Frontal cortex (tissue), 4 donors: ENCODE results near the gene MATK. TPM values are rescaled to one million over a fixed set of nuclear protein-coding genes. Genes with fewer than 3 reads are reported as not detected.

Source experiments
- DNase-seq, 2 donors: peaks; one replicate each; pipeline ENCODE4 v3.0.0; 2012; ENCODE audit warnings: low spot score in 2 of 2
- FAIRE-seq: peaks from 2 replicates; lab custom pipeline; 2012; peaks lifted over from hg19 to GRCh38; lab: Jason Lieb, UNC
- total RNA-seq: library from RNA; depleted of rRNA; stranded (reverse); fragments of >200 nt; gene quantifications from one replicate; pipeline ENCODE4 v1.2.3, GENCODE V29; 2014
- donor health status: control.
- donor health status: control.
- donor health status: control.

The MATK gene
- total RNA-seq, 1 donor from 2014 or later, result 15.5 TPM

DNA sequence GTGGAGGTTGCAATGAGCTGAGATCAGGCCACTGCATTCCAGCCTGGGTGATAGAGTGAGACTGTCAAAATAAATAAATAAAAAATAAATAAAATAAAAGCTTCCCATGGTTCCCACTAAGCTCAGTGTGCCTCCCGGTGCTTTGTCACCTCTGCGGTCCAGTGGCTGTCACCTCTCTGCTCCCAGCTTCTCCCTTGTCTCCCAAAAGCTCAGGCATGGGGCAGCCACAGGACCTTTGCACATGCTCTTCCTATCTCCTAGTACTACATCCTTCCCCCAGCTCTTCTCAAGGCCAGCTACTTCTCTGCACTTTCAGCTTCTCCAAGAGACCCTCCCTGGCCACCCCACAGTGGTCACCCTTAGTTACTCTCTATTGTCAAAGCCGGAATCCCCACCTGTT lies 7.6 kb upstream of the MATK start:
- no peak for FAIRE-seq
- DNase-seq, result no peak

DNA sequence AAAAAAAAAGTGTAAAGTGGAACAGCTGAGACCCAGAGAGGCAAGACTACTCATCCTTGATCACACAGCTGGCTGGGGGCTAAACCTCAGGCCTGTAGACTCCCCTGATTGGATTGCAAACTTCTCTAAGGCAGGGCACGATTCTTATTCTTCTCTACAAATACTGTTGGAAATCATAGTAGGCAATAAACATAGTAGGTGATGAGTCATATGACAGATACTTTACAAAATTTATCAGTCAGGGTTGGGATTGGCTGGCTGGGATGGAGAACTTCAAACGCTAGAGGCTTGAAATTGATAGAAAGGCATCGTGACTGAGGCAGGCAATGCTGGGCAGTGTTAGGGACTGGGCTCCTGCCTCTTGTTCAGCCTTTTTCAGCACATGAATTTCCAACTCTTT lies 5.9 kb upstream of the MATK start:
- no peak for FAIRE-seq

DNA sequence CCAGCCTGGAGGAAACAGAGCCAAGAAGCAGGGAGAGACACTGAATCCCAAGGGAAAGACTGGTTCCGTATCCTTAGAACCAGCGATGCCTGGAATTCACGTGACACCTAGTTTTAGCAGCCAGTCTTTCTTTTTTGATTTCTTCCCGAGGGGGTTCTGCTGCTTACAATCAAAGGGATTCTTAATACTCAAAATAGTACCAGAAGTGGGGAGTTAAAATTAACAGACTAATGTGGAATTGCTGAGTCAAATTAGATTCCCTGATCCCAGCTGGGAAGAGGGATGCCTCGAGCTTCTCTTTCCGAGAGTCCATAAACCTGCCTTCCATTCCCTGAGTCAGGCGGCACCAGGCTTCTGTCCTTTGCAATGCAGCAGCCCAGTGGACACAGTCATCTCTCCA lies 4.8 kb upstream of the MATK start:
- FAIRE-seq (no peak), DNase-seq (no peak)

More for the DNA sequence above, 5.9 kb upstream of the MATK start:
- no peak for DNase-seq

DNA sequence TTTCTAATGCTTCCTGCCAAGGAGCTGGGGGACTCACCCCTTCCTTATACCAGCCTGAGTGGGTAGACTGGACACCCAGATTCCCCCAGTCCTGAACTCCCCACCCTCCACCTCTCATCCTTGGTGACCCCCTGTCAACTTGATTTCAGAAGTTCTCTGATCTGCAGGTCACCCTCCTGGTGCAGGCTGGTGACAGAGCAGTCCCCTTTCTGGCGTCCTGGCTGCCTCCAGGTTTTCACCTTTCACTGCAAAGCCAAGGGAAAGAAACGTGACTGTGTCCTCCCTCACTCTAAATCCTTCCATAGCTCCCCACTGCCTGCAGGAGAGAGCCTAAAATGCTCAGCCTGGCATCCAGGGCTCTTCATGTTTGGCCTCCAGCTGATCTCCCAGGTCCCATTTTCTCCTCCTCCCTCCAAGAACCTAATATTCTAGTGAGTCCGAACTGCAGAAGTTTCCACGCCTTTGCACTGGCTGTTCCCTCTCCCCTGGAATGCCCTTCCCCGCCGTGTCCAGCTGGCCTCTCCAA lies 4.1 kb upstream of the MATK start:
- no peak for FAIRE-seq
- no peak for DNase-seq

DNA sequence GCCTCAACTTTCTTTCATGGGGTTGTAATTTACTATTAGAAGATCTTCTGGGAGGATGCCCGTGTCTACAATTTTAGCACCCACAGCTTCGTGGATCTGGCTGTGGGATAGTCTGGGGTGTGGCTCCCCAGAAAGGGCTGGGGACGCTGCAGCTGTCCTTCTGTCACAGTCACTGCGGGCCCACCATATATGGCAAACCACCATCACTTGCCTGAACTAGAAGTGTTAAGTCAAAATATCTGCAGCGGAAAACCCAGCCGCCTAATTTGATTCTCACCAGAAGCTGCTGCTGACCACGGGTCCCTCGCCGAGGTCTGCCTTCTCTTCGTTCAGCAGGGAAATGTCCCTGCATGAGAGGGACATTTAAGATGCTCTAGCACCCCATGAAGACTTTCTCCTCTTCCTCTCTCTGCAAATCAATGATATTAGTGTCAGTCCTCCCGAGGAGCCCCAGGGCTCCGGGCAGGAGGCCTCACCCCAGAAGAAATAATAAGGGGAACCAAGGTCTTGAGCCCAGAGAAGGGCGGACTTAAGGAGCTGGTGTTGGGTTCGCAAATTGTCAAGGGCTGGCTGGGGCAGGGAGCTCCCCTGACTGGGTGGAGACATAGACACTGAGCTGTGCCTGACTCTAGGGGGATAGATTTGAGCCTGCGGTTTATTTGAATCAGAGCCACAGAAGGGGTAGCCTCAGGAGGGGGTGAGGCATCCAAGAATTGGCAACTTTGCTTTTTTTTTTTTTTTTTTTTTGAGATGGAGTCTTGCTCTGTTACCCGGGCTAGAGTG lies 3.0 kb upstream of the MATK start:
- DNase-seq (no peak), FAIRE-seq (no peak)

DNA sequence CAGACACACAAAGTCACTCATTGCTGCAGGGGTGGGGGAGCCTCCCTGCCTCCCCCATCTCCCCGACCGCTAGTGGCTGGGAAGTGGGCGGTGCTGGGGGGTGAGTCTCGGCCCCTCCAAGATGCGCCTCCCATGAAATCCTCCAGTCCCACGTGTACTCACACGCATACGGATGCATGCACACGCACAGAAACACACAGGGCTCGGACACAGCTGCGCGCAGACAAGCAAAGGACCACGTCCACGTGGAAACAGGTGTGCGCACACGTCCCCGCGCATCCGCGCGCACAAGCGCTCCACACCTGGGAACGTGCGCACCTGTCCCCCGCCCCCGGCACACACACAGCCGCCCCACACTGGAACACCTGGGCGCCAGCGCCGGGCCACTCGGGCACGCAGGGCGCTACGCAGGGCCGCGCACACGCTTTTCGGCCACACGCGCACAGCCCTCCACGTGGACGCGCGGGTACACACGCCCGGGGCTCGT lies 687 bp downstream of the MATK start:
- DNase-seq (peak in 1 of 2 donors; percentile 58), FAIRE-seq (no peak)

DNA sequence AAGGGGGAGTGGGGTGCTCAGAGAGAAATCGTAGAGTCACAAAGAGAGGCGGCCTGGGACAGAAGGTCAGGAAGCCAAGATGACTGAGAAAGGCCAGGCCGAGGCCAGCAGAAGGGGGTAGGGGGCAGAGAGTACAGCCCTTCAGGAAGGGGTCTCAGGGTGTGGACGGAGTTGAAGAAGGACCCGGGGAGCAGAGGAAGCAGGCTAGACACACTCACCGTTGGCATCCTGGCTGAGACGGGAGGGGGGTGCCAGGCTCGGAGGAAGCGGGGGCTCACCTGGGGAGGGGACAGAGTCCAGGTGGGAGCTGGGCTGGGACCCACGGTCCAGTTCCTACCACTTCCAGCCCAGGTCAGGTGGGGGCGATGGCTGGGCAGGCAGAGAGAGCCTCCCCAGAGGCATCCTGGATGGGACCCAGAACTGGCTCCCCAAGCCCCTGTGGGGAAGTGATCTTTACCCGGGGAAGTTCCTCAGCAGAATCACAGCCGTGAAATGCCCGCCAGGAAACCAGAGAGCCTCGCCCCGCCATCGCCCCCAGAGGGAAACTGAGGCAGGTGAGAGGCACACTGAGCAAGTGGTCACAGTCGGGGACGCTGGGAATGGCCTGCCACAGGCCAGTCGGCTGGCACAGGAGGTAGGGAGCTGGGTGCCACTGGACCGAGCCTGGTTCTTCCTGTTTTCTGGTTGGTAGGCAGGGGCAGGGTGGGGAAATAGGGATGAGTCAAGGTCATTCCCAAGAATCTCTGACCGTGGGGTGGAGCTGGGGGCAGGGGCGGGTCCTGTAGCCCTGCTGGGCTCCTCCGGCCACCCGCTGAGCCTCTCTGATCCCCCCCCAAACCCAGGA lies 1.4 kb downstream of the MATK start:
- no peak for FAIRE-seq
- peak in 1 of 2 donors; percentile 47 for DNase-seq

DNA sequence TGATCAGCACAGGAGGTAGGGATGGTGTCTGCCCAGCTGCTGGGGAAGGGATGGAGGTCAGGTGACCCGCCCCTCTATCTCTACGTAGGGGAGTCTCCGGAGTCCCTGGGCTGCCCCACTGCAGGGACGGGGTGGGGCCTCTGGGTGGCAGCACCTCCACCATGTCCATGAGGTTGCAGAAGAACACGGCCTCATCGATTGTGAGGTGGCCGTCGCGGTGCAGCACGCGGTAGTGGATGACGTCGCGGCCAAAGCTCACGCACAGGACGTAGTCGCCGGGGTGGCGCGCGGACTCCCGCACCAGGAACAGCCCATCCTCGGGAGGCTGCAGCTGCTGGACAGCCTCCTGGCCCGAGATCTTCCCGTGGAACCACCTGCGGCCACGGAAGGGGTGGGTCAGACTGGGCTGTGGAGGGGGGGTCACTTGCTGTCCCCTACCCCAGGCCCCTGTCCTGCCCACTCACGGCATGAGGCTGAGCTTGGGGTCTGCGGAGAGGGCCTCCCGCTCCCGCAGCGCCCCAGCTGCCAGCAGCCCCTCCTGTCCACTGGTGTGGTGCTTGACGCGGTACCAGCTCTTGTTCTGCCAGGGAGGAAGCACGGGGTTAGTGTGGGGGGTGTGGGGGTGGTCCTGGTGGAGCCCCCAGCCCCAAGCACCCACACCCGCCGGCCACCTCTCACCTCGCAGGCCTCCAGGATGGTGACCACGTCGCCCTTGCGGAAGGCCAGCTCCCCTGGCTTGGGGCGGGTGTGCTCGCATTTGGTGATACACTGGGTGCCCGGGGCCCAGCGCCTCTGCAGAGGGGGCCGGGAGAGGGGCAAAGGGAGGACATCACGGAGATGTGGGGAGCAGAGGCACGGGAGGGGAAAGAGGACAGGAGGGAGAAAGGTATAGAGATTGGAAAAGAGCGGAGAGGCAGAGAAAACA lies 2.3 kb downstream of the MATK start:
- DNase-seq, result no peak
- FAIRE-seq, result no peak

DNA sequence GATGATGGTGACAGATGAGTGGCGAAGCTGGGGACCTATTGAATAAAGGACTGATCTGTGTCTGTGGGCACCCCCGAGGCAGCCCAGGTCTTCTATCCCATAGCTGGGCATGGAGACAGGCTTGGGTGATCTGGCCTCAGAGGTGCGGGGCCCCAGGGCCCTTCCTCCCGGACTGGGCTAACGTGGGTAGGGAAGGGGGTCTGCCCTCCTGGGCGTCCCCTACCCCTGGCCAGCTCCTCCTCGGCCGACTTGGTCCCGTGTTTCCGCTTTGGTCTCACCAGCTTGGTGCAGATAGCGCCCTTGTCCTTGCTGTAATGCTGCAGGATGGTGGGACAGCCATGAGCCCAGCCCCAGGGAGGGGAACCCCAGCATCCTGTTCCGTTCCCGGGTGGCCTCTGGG lies 3.3 kb downstream of the MATK start:
- no peak for FAIRE-seq
- no peak for DNase-seq

DNA sequence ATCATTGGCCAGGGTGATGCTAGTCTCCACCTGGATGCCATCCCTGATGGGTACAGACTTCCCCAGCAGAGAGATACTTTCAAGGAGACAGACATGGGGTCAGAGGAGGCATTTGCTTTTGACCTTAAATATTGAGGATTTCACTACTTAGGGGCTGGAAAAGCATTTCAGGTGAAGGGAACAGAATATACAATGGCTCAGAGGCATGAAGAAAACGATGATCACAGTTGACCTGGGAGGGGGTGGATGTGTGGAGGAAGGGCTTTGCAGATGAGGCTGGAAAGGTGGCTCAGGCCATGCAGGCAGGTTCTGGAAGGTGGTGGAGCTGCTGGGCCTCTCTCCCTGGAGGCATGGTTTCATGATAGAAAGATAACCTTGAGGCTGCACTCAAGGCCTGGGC lies 3.9 kb downstream of the MATK start:
- DNase-seq (no peak), FAIRE-seq (no peak)

DNA sequence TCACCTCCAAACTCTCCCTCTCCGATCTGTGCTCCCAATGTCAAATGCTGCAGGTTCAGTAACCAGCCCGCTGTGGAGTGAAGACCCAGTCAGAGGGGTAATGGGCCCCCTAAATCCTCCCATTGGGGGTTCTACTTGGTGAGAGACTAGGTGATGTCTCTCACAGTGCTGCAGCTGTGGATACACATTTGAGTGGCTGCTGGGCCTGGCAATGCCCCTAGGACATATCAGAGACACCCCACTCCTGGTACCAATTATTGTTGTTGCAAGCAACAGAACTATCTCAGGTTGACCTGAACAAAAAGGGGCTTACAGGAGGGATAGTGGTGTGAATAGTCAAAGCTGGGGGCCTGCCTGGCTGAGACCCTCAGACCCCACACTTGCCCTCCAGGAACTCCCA lies 4.6 kb downstream of the MATK start:
- no peak for DNase-seq
- no peak for FAIRE-seq

DNA sequence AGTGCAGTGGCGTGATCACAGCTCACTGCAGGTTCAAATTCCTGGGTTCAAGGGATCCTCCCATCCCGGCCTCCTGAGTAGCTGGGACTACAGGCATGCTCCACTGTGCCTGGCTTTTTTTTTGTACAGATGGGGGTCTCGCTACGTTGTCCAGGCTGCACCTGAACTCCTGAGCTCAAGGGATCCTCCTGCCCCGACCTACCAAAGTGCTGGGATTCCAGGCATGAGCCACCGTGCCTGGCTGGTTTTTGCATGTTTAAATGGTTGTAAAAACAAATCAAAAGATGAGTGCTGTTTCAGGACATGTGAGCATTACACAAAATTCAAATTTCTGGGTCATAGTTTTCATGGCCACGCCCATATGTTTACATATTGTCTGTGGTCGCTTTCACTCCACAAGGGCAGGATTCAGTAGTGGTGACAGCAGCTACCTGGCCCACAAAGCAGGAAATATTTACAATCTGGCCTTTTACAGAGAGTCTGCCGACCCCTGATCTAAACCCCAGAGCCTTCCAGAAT lies 5.3 kb downstream of the MATK start:
- DNase-seq, result no peak
- FAIRE-seq, result no peak

DNA sequence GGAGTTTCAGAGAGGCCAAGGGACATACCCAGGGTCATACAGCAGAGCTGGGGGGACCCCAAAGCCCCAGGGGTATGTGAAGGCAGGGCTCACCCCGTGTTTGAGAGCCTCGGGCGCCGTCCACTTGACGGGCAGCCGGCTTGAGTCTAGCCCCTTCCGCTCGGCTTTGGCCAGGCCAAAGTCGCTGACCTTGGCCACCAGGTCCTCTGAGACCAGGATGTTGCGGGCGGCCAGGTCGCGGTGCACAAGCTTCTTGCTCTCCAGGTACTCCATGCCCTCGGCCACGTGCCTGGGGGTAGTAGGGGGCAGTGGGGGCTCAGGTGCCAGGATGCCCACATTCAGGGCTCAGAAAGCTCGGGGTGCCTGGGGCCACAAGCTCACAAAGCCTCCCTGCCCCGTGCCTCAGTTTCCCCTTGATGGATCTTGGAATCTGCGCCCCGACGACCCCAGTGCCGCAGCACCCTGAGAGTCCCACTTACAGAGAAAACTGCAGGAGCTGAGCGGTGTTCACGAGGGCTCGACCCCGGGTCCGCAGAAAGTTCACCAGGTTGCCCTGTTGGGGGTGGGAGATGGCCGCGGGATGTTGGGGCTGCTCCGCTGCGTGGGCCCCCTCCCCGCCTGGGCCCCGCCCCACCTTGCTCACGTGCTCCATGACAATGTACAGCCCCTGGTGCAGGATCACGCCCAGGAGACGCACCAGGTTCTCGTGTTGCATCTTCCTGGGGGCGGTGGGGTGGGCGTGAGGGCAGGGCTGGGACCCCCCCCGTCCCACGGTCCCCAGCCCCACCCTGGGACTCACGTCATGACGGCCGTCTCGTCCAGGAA lies 7.1 kb downstream of the MATK start:
- FAIRE-seq (no peak), DNase-seq (no peak)

DNA sequence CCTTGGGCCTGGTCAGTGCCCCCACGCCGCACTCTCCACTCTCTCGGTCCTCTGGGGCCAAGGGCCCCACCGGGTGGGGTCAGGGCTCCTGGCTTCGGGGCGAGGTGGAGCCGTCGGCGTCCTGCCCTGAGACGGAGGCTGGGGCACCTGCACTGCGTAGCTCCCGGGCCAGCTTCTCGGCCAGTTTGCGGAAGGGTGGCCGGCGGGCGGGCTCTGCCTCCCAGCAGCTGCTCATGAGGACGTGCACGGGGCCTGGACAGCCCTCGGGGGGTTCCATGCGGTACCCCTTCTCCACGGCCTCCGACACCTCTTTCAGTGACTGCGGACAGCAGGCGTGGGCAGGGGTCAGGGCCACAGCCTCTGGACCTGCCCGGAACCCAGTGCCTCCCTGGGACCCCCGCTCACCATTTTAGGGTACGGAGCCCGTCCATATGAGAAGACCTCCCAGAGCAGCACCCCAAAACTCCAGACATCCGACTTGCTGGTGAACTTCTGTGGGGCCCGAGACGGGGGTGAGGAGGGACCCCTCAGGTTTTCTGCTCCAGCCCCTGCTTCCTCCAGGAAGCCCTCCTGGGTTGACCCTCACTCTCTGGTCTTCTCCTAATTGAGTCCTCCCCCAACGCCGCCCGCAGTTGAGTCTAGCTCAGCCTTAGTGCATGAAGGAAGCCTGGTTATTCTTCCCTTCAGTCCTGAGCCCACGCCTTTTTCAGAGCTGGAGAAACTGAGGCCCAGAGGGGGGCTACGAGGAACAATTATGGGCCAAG lies 7.9 kb downstream of the MATK start:
- DNase-seq, result no peak
- FAIRE-seq, result no peak

DNA sequence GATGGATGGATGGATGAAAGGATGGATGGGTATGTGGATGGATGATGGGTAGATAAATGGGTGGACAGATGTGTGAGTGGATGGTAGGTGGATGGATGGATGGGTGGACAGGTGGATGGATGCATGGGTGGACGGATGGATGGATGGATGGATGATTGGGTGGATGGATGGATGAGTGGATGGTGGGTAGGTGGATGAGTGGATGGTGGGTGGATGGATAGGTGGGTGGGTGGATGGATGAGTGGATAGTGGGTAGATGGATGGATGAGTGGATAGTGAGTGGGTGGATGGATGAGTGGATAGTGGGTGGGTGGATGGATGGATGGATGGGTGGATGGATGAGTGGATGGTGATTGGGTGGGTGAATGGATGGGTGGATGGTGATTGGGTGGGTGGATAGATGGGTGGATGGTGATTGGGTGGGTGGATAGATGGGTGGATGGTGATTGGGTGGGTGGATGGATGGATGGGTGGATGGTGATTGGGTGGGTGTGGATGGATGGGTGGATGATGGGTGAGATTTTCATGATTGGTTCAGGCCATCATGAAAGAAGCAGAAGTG lies 9.6 kb downstream of the MATK start:
- FAIRE-seq, result no peak
- no peak for DNase-seq

DNA sequence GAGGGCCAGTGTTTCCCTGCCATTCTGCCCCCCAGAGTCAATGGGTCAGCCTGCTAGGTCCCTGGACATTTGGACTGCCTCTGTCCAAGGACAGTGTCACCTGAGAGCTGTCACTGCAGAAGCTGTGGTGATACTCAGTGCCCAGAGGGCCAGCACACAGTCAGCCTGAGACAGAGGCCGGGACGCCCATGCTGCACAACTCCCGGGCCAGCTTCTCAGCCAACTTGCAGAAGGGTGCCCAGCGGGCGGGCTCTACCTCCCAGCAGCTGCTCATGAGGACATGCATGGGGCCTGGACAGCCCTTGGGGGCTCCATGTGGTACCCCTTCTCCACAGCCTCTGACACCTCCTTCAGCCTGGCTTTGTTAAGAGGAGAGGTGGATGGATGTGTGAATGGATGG lies 10.3 kb downstream of the MATK start:
- DNase-seq, result no peak

DNA sequence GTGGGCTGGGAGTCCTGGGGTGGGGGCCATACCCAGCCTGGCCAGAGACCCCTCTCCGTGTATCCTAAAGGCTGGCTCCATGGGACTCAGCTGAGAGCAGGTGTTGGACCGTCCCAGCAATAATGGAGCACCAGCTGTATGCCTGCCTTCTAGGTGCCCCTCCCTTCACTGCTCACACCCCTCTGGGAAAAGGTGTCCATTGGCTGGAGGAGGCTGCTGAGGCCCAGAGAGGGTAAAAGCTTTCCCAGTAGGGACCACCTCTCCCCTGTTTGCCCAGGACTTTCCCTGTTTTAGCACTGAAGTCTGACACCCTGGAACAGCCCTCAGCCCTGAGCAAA lies 10.8 kb downstream of the MATK start:
- no peak for DNase-seq
- FAIRE-seq, result no peak

More for the DNA sequence above, 10.3 kb downstream of the MATK start:
- FAIRE-seq, result no peak
